ENCODE data around the gene MRPS2.
"Not testable (repeated sequence)": the region's sequence is repeated elsewhere in the genome, so short reads cannot be mapped to it uniquely, and the experiment has no call there.

MRPS2 gene

DNA sequence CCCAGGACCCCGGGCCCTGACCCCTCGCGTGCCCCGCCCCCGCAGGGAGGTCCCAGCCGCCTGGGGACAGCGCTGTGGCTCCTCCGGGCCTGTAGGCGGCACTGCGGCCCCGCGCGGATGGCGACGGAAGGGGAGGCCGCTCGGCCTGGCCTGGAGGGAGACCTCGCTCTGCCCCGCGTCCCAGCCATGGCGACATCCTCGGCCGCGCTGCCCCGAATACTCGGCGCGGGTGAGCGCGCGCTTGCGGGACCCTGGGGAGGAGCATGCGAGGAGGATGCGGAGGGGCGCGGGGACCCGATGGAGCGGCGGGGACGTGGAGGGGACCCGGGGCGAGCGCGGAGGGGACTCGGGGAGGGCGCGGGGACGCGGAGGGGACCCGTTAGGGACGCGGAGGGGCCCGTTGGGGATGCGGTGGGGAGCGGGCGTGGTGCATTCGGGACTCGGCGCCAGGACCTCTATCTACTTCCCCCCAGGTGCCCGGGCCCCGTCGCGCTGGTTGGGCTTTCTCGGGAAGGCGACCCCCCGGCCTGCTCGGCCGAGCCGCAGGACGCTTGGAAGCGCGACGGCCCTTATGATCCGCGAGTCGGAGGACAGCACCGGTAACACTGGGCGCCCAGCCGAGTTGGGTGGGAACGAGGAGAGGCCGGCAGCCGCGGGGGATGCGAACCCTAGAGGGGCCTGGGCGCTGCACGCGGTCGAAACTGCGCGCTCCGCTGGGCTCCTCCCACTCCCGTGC is at the start of gene MRPS2:
TSS of gene MRPS2 (plus strand) at position 158 of the 736 bp plus-strand sequence. CDS start at position 187, 29 bp downstream.
- peak; percentile 99 for TF ChIP-seq CTCF (conservative IDR thresholded peaks at IDR 0.05)
- TF ChIP-seq ZFX (IDR thresholded peaks at IDR 0.05) = peak; percentile 99

GRCh38 chr9:135450956-135451355 is 49.5 kb upstream of the MRPS2 start:
- H3K27ac ChIP-seq = no peak overlapping the region
- no peak for TF ChIP-seq CTCF (conservative IDR thresholded peaks at IDR 0.05)
- no peak for TF ChIP-seq ZFX (IDR thresholded peaks at IDR 0.05)

More for the DNA sequence above, at the start of gene MRPS2:
- peak within 1 kb of the TSS; percentile 96 for H3K27ac ChIP-seq

GRCh38 chr9:135451909-135452308 is 48.6 kb upstream of the MRPS2 start:
- not testable (repeated sequence) for H3K27ac ChIP-seq

- no peak overlapping the region for H3K27ac ChIP-seq
- TF ChIP-seq CTCF (conservative IDR thresholded peaks at IDR 0.05) (no peak), ZFX (IDR thresholded peaks at IDR 0.05) (no peak)
These were observed 45.7 kb upstream of the MRPS2 start for GRCh38 chr9:135454737-135455136.

DNA sequence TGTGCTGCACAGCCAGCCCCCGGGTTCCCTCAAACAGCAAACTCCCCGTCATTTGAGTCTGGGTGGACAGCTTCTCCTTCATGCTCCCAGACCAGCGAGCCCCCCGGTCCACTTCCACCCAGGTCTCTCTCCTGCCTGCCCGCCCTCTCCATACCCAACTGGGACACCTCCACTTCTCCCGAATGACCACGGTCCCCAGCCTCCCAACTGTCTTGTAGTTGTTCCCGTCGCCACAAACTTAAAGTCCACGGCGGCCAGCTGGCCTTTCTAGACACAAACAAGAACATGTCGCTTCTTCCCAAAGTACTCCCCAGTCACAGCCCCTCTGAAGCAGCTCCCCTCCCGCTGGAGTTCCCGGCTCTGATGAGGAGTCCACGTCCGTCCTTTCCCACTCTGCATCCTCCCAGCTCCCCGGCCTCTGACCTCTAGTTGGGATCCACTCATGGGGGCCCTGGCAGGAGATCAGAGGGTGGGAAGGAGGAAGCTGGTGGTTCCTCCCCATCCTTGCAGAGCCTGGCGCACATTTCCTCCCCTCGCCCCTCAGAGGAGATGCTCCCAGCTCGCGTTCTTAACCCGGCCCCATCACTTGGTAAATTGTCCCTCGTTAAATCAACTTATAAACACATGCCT is 45.0 kb upstream of the MRPS2 start:
- no peak overlapping the region for H3K27ac ChIP-seq
- TF ChIP-seq ZFX (IDR thresholded peaks at IDR 0.05) (no peak), CTCF (conservative IDR thresholded peaks at IDR 0.05) (no peak)

GRCh38 chr9:135456436-135457104 is 43.9 kb upstream of the MRPS2 start:
- no peak overlapping the region for H3K27ac ChIP-seq
- TF ChIP-seq CTCF (conservative IDR thresholded peaks at IDR 0.05) (no peak), ZFX (IDR thresholded peaks at IDR 0.05) (no peak)

GRCh38 chr9:135458478-135458877 is 42.0 kb upstream of the MRPS2 start:
- H3K27ac ChIP-seq = not testable (repeated sequence)

GRCh38 chr9:135461936-135462335 is 38.5 kb upstream of the MRPS2 start:
- H3K27ac ChIP-seq = no peak overlapping the region
- no peak for TF ChIP-seq CTCF (conservative IDR thresholded peaks at IDR 0.05)
- no peak for TF ChIP-seq ZFX (IDR thresholded peaks at IDR 0.05)

Measured in C4-2B (cell line).